Measurements from ENCODE around the gene RAB6B.

Gene RAB6B

GRCh38 chr3:133894353-133895207, 1.1 kb downstream of the RAB6B start:
- DNase-seq (ENCODE audit: low read depth in 2 of 2) = no peak

GRCh38 chr3:133893683-133894352, 1.9 kb downstream of the RAB6B start:
- no peak for DNase-seq (ENCODE audit: low read depth in 2 of 2)

GRCh38 chr3:133892541-133893231, 3.0 kb downstream of the RAB6B start:
- no peak for DNase-seq (ENCODE audit: low read depth in 2 of 2)

GRCh38 chr3:133891662-133892378, 3.9 kb downstream of the RAB6B start:
- DNase-seq (ENCODE audit: low read depth in 2 of 2) = no peak

GRCh38 chr3:133890972-133891644, 4.6 kb downstream of the RAB6B start:
- DNase-seq (ENCODE audit: low read depth in 2 of 2) = no peak

- no peak for DNase-seq (ENCODE audit: low read depth in 2 of 2)
Measured at GRCh38 chr3:133890037-133890436, 5.6 kb downstream of the RAB6B start.

GRCh38 chr3:133888726-133889340, 6.8 kb downstream of the RAB6B start:
- no peak for DNase-seq (ENCODE audit: low read depth in 2 of 2)

GRCh38 chr3:133887803-133888703, 7.6 kb downstream of the RAB6B start:
- no peak for DNase-seq (ENCODE audit: low read depth in 2 of 2)

GRCh38 chr3:133887074-133887802, 8.4 kb downstream of the RAB6B start:
- DNase-seq (ENCODE audit: low read depth in 2 of 2) = no peak

- no peak for DNase-seq (ENCODE audit: low read depth in 2 of 2)
Measured at GRCh38 chr3:133886031-133886722, 9.5 kb downstream of the RAB6B start.

- no peak for DNase-seq (ENCODE audit: low read depth in 2 of 2)
Measured at GRCh38 chr3:133884887-133885711, 10.6 kb downstream of the RAB6B start.

- no peak for DNase-seq (ENCODE audit: low read depth in 2 of 2)
Measured at GRCh38 chr3:133884054-133884886, 11.4 kb downstream of the RAB6B start.

- DNase-seq (ENCODE audit: low read depth in 2 of 2) = no peak
Measured at GRCh38 chr3:133883641-133884040, 12.0 kb downstream of the RAB6B start.

- DNase-seq (ENCODE audit: low read depth in 2 of 2) = no peak
Measured at GRCh38 chr3:133882986-133883586, 12.6 kb downstream of the RAB6B start.

- DNase-seq (ENCODE audit: low read depth in 2 of 2) = no peak
Measured at GRCh38 chr3:133881939-133882825, 13.5 kb downstream of the RAB6B start.

All from stimulated activated CD4-positive, alpha-beta T cell treated with anti-CD3 and anti-CD28 coated beads, Interleukin-4, amount 100 ng/mL, for 48 hours (primary cell).